Right cardiac atrium (tissue), 5 donors: Measurements from ENCODE around the gene NOD1. TPM values are rescaled to one million over a fixed set of nuclear protein-coding genes. Genes with fewer than 3 reads are reported as not detected.
A peak's percentile ranks its signal among the peaks of the same experiment; 100 is the strongest.

ENCODE experiments used
- ATAC-seq, 2 donors: fragments of 200-7000 bp; cut with Tn5 transposase; one replicate each; pipeline versions ENCODE4 v1.8.0 to v1.9.1; 2020; ENCODE audit warnings: moderate library complexity in 2 of 2, mild to moderate bottlenecking in 1 of 2
- DNase-seq, 3 donors: peaks; one replicate each; pipeline ENCODE4 v3.0.0-alpha.2; 2020
- H3K27ac ChIP-seq: one replicate; pipeline ENCODE4 v1.5.1; 2013; ENCODE audit warnings: mild to moderate bottlenecking, low read length, control low read depth, moderate library complexity
- H3K27me3 ChIP-seq: one replicate; pipeline ENCODE4 v1.6.1; 2013; ENCODE audit not compliant: control insufficient read depth, insufficient read depth
- H3K4me1 ChIP-seq: one replicate; pipeline ENCODE4 v1.6.1; 2013; ENCODE audit warnings: low read length; ENCODE audit not compliant: control insufficient read depth, insufficient read depth
- H3K4me3 ChIP-seq: one replicate; pipeline ENCODE4 v1.5.1; 2013; ENCODE audit warnings: low read length, control low read depth
- H3K9me3 ChIP-seq: one replicate; pipeline ENCODE4 v1.6.1; 2013; ENCODE audit warnings: low read length; ENCODE audit not compliant: control insufficient read depth
- WGBS: extraction: QIAGEN DNeasy Blood & Tissue Kit; methylation state at CpG from one replicate; pipeline ENCODE4 v1.1.7; 2013; 5-methylcytosine and 5-hydroxymethylcytosine counted together
- intact Hi-C, 4 donors: fragments of 100-400 bp; cut with DNase I; formaldehyde crosslinking; loops; one replicate each; pipeline versions ENCODE4 v1.11.0 to v1.14.0; 2022 to 2023
- polyA plus RNA-seq: library from polyadenylated mRNA; stranded (reverse); fragments of 200-250 nt; gene quantifications from one replicate; pipeline ENCODE4 v1.2.3, GENCODE V29; 2013
- total RNA-seq, 4 donors: library from RNA; stranded (reverse); fragmentation: NEBNext Ultra II Directional; extraction: Animal tissue kit (Norgen Biotek cat#: 25700); gene quantifications; one replicate each; pipeline ENCODE4 v1.2.1, GENCODE V29; 2021
- donor health status: healthy with polysubstance abuse.
- donor health status: DM: no; HTN: yes; CAD: no.
- donor health status: DM: no; HTN: no; CAD: no.
- donor health status: DM: no; HTN: yes; CAD: no; lungs with severe emphysema.
- donor health status: DM: yes; HTN: yes; CAD: no.

The NOD1 gene
- total and polyA plus RNA-seq, 5 donors = 8.6 to 15.5 (median 11.8) TPM

DNA sequence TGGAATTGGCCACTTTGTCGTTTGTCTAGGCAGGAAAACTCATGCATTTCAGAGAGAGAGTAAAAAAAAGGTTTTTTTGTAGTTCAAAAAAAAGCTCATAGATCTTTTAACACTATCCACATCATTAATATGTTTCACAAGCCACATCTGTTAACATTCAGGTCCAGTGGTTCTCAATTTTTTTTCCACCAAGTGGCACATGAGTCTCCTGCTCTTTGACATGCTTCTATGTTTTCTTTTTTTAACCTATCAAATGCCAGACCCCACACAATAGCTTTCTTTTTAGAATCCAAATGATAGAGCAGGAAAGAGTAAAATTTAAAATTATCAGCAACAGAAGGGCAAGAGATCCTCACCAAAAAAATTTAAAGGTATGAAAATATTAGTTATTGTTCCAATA lies 20.3 kb downstream of the NOD1 start:
- Histone ChIP-seq H3K4me3 (no peak overlapping the region), H3K9me3 (no peaks in the 10 kb centered on the region), H3K27me3 (no peaks in the 10 kb centered on the region), H3K27ac (no peak overlapping the region), H3K4me1 (peaks cover 7% of the 10 kb centered on the region)
- intact Hi-C loops = no loop called here
- ATAC-seq (no peak), DNase-seq (no peak)
- 40% methylated on average over 1 of the region's 1 CpG for WGBS

DNA sequence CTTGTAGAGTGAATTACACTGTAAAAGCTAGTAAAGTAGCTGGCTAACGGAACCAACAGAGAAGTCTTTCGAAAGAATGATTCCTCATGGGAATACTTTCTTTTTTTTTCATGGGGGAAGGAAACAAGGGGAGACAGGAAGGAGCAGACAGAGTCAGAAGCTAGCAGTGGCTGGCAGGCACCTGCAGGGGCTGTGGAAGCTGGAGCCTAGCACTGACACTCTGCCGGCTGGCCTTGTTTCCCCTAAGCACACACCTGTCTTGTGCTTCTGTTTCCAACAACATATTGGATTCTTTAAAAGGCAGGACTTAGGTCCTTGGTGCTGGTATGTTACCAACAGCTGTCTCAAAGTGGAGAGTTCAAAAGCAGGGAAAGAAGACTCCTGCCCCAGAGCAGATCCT lies 24.7 kb downstream of the NOD1 start:
- no peak overlapping the region for H3K4me3 ChIP-seq
- 53% methylated on average over 3 of the region's 3 CpGs for WGBS
- no peak overlapping the region for H3K27ac ChIP-seq
- H3K27me3 ChIP-seq = no peaks in the 10 kb centered on the region
- peak in 1 of 2 donors; percentile 36 for ATAC-seq
- peaks cover 2% of the 10 kb centered on the region for H3K4me1 ChIP-seq
- intact Hi-C loops = no loop called here
- H3K9me3 ChIP-seq = no peaks in the 10 kb centered on the region
- DNase-seq = peak in 1 of 3 donors; percentile 55

DNA sequence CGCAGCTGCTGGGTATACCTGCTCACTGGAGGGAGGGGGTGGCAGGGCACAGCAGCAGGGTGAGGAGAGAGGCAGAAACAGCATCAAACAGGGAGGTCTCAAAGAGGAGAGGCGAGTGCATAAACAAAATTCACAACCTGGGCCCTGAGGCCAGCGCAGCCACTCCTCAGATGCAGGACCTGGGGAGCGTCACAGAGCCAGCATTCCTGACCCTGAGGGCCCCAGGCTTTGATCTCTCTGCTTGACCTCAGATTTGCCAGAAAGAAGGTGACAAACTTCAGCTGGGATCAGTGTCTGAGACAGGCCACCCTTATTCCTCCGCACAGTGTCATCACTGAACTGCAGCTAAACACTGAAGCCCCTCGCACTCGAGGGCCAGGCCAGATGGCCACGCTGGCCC lies 25.6 kb downstream of the NOD1 start:
- WGBS = 91% methylated on average over 8 of the region's 8 CpGs
- H3K27me3 ChIP-seq = no peaks in the 10 kb centered on the region
- no peak overlapping the region for H3K4me3 ChIP-seq
- no peak overlapping the region for H3K27ac ChIP-seq
- H3K4me1 ChIP-seq = peaks cover 2% of the 10 kb centered on the region
- intact Hi-C loops = no loop called here
- no peak for ATAC-seq
- H3K9me3 ChIP-seq = no peaks in the 10 kb centered on the region
- DNase-seq = no peak

DNA sequence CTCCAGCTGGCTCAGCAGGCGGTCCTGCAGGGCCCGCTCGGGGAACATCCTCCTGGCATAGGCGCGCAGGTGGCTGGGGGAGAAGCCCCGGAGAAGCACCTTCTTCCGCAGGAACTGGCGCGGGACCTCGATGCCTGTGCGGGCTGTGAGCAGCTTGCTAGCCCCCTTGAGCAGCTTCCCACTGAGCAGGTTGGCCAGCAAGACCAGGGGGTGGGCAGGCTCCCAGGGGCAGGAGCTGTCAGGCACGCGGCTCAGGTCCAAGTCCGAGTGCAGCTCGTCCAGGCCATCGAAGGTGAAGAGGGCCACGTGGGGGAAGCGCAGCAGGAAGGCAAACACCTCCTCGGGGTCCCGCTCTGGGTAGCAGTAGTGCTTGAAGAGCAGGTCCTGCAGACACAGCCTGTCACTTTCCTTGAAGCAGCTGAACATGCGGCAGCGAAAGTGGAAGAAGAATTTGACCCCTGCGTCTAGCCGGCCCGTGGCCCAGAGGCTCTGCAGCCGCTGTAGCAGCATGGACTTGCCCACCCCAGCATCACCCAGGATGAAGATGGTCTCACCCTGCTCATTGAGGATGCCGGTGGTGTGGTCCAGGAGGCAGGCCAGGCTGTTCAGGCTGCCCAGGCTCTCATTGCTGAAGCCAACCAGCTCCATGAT lies 26.2 kb downstream of the NOD1 start:
- Histone ChIP-seq H3K9me3 (no peaks in the 10 kb centered on the region), H3K27me3 (no peaks in the 10 kb centered on the region), H3K27ac (no peak overlapping the region), H3K4me1 (peaks cover 2% of the 10 kb centered on the region), H3K4me3 (no peak overlapping the region)
- intact Hi-C loops = no loop called here
- 84% methylated on average over 27 of the region's 27 CpGs for WGBS
- DNase-seq (peak in 1 of 3 donors; percentile 47), ATAC-seq (no peak)

DNA sequence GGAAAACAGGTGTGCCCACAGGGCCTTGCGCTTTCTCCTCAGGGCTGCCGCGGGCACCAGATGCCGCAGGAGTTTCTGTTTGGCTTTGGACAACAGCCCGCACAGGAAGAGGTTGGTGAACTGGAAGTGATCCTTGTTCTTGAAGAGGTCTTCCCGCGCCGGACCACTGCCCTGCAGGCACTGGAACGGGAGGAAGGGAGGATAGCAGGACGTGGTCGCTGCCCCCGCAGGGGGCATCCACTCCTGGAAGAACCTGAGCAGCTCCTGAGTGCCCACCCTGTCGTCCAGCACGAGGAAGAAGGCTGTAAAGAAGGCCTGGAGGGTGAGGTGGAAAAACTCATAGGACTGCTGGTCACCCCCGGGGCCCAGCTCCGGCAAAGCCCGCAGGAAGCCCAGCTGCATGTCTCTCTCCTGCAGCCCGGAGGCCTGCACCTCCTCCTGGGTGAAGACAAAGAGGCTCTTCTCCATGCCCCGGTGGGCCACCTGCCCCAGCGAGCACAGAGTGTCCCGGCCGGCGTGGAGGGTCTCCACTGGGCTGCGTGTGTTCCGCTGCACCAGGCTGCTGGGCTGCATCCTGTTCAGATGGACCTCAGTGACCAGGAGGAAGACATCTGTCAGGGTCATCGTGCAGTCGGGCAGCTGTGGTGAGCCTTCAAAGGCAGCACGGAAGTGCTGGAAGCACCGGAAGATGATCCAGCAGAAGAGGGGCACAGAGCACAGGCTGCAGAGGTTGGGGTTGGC lies 26.9 kb downstream of the NOD1 start:
- H3K4me3 ChIP-seq = no peak overlapping the region
- H3K4me1 ChIP-seq = peaks cover 2% of the 10 kb centered on the region
- H3K27ac ChIP-seq = no peak overlapping the region
- WGBS = 87% methylated on average over 29 of the region's 29 CpGs
- intact Hi-C loops = no loop called here
- H3K27me3 ChIP-seq = no peaks in the 10 kb centered on the region
- no peaks in the 10 kb centered on the region for H3K9me3 ChIP-seq
- DNase-seq = peak in 1 of 3 donors; percentile 45
- no peak for ATAC-seq

DNA sequence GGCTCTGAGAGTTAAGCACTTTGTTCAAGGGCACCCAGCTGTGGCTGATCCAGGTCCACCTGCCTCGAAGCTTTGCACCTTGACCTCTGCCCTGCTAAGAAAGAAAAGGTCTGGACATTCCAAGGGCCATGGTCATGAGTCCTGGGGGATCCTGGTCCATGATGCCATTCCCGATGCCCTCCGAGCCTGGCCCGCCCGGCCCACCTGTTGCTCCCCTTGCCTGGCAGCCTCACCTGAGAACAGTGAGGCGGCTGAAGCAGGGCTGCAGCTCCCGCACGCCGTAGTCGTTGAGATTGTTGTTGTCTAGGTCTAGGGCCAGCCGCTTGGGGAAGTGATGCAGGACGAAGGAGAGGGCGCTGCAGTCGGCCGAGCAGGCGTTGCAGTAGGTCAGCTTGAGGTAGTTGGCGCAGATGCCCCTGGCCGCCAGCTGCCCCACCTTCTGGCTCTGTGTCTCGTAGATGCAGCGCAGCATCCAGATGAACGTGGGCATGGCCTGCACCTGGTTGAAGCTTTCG lies 27.5 kb downstream of the NOD1 start:
- intact Hi-C loops = no loop called here
- Histone ChIP-seq H3K27ac (no peak overlapping the region), H3K9me3 (no peaks in the 10 kb centered on the region), H3K4me3 (no peak overlapping the region), H3K27me3 (no peaks in the 10 kb centered on the region), H3K4me1 (peaks cover 2% of the 10 kb centered on the region)
- no peak for ATAC-seq
- 94% methylated on average over 22 of the region's 22 CpGs for WGBS
- peak in 2 of 3 donors; percentile 48 to 50 for DNase-seq

DNA sequence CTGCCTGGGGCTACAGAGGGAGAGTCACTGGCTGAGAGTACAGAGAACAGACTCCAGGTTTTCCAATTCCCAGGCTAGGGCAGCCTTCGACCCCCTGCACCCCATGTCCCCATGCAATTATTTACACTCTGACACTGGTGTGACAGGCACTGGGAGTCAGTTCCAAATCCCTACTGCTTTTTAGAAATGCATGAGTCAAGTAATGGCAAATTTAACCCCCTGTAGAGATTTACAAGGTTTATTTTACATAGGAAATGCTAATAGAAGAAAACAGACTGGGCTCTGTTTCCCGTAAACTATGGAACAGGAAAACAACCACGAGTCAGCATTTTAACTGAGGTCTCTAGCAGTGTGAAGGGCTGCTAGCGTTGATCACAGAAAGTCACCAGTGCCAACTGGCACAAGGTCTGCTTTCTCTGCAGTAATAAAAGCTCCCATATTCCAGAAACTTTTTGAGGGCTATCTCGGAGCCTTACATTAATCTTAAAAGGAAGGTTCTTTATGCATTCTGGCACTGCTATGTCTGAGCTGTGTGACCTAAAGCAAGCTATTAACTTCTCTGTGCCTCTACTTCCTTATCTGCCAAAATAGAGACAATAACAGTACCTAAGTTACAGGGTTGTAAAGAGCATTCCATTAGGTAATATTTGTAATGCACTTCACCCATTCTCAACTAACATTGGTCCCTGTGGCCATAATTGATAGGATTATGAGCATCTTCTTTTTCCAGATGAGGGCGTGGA lies 28.2 kb downstream of the NOD1 start:
- 53% methylated on average over 6 of the region's 6 CpGs for WGBS
- no peaks in the 10 kb centered on the region for H3K27me3 ChIP-seq
- ATAC-seq = no peak
- intact Hi-C loops = no loop called here
- no peak overlapping the region for H3K27ac ChIP-seq
- no peak for DNase-seq
- no peaks in the 10 kb centered on the region for H3K9me3 ChIP-seq
- H3K4me3 ChIP-seq = no peak overlapping the region
- H3K4me1 ChIP-seq = peaks cover 2% of the 10 kb centered on the region

DNA sequence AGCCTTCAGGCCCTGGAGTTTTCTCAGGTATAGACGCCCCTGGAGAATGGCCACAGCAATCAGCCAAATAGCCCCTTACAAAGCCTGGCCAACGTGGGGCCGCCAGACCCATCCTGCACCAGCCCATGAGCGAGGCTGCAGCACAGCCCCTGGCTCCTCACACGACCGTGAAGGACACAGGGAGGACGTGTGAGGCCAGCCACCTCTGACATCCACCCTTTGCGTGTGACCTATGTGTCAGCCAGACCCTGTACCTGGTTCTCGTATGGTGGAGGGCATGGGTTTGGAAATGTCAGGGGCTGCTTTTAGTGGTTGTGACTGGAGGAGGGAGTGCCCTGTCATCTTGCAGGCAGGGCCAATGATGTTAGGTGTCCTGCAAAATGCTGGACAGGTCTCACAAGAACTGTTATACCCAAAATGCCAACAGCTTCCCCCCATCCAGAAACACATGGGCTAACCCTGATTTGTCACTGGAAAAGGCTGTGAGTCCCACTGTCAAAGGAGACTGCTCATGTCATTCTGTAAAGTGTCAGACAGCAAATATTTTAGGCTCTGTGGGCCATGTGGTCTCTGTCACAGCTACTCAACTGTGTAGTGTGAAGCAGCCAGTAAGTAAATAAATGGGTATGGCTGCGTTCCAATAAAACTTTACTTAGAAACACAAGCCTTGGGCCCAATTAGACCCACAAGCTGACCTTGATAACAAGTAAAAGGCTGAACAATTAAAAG lies 30.0 kb downstream of the NOD1 start:
- DNase-seq = no peak
- 63% methylated on average over 10 of the region's 10 CpGs for WGBS
- intact Hi-C loops = no loop called here
- Histone ChIP-seq H3K4me3 (no peak overlapping the region), H3K27ac (peak overlapping the region; percentile 5), H3K27me3 (no peaks in the 10 kb centered on the region), H3K4me1 (no peaks in the 10 kb centered on the region), H3K9me3 (no peaks in the 10 kb centered on the region)
- ATAC-seq = peak; percentile 57 to 69

DNA sequence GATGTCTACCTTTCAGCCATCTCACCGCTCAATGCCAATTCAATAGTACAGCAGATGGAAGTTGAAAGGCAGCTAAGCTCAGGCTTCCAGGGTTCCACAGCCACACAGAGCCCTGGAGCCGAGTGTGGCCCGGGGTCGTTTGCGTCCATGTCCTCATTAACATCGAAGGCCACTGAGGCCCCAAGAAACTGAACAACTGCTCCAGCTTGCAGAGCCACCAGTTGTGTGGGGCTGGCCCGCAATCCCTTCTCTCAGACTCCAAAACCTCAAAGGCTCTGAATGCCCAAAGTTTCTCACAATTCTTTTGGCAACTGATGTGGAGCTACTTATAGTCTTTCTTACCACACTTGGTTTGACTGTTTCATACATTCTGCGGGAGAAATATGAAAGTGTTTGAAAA lies 31.1 kb downstream of the NOD1 start:
- no peaks in the 10 kb centered on the region for H3K27me3 ChIP-seq
- 98% methylated on average over 8 of the region's 8 CpGs for WGBS
- H3K27ac ChIP-seq = no peak overlapping the region
- ATAC-seq (no peak), DNase-seq (no peak)
- intact Hi-C loops = no loop called here
- H3K9me3 ChIP-seq = no peaks in the 10 kb centered on the region
- H3K4me1 ChIP-seq = no peaks in the 10 kb centered on the region
- no peak overlapping the region for H3K4me3 ChIP-seq

DNA sequence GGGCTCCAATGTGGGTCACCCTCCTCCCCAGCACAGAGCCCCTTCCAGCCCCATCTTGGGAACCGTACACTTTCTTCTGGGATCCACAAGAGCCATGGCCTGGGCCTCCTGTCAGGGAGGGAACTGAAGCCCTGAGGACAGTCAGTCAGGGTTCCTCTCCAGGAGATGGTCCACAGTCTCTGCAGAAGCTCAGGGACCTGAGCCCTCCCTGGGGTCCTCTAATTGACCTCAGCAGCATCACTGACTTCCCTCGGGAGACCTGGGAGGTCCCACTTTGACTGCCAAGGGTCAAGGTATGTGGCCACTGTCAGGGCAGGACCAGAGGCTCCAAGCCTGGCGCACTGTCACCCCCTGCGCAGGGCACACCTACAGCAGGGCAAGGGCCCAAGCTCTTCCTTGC lies 32.3 kb downstream of the NOD1 start:
- ATAC-seq = peak; percentile 14 to 25
- Histone ChIP-seq H3K4me1 (no peaks in the 10 kb centered on the region), H3K4me3 (no peak overlapping the region), H3K27ac (no peak overlapping the region), H3K9me3 (no peaks in the 10 kb centered on the region), H3K27me3 (no peaks in the 10 kb centered on the region)
- no peak for DNase-seq
- intact Hi-C loops = no loop called here
- 87% methylated on average over 4 of the region's 4 CpGs for WGBS
